Jurkat, Clone E6-1 (cell line): ENCODE measurements around the gene TEF.
"Not testable (repeated sequence)": the region's sequence is repeated elsewhere in the genome, so short reads cannot be mapped to it uniquely, and the experiment has no call there.

Source experiments
- DNase-seq: peaks from one replicate; pipeline ENCODE4 v3.0.0-alpha.2; 2011; ENCODE audit warnings: low read depth, low spot score
- H3K4me3 ChIP-seq: 2 replicates; pipeline ENCODE4 v1.5.1; 2011; ENCODE audit warnings: mild to moderate bottlenecking, low read length, control low read depth, moderate library complexity

TEF gene

DNA sequence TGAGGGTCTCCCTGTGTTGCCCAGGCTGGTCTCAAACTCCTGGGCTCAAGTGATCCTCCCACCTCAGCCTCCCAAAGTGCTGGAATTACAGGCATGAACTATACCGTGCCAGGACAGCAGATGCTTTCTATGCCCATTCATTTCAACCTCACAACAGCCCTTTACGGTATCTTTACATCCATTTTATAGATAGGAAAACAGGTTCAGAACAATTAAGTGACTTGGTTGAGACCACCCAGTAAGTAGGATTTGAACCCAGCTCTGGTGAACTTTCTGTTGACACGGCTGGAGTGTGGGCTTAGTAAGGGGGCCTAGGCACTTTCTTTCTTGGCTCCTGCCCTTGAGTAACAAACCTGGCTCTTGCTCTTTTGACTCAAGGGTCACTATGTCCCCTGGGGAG, 25.7 kb downstream of the TEF start:
- no peak overlapping the region for H3K4me3 ChIP-seq
- DNase-seq: no peak

GRCh38 chr22:41408665-41409064, 26.9 kb downstream of the TEF start:
- DNase-seq: no peak
- no peak overlapping the region for H3K4me3 ChIP-seq

DNA sequence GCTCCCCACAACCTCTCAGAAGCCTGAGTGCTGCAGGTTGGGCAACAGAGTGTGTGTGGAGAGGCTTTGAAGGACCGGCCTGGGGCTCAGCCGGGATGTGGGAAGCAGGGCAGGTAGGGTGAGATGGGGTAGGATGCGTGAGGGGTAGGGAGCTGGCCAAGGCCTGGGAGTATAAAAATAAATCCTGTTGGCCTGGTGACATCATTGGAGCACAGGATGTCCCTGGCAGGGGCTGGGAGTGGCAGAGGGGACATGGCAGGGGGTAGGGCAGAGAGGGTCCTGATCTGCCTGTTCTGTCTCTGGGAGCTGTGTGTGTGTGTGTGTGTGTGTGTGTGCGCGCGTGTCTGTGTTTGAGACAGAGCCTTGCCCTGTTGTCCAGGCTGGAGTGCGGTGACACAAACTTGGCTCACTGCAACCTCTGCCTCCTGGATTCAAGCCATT, 28.6 kb downstream of the TEF start:
- no peak for DNase-seq
- no peak overlapping the region for H3K4me3 ChIP-seq

DNA sequence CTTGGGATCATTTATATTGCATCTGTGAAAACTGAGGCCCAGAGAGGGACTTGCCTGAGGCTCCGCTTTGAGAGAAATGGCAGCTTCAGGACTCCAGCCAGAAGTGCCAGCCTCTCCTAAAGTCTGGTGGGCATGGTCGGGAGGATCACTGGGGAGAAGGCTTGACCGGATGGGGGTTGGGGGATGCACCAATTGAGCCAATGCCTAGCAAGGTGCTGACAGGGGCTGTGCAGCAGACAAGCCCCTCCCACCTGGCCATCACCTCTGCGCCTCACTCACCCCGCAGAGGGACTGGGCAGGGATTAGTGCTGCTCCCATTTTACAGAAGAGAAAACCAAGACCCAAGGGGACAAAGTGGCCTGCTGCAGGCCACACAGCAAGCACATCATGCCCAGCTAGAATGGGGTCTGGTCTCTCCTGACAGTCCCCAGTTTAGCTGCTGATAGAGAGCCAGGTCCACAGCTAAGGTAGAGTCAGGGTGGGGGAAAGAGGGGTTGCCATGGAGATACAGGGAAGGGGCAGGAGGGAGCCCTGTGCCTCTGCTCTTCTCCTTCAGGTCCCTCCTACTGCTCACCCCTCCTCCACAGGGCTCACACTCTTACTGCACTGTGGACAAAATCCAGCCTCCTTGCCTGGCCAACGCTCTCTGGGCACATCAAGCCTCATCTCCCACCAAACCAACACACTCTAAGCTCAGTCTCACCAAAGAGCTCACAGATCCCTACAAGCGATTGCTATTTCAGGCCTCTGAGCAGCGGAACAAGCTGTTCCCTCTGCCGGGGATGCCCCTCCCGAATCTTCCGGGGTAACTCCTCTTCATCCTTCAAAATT, 29.5 kb downstream of the TEF start:
- DNase-seq: no peak
- no peak overlapping the region for H3K4me3 ChIP-seq

GRCh38 chr22:41415554-41415953, 33.8 kb downstream of the TEF start:
- DNase-seq: no peak
- no peak overlapping the region for H3K4me3 ChIP-seq

DNA sequence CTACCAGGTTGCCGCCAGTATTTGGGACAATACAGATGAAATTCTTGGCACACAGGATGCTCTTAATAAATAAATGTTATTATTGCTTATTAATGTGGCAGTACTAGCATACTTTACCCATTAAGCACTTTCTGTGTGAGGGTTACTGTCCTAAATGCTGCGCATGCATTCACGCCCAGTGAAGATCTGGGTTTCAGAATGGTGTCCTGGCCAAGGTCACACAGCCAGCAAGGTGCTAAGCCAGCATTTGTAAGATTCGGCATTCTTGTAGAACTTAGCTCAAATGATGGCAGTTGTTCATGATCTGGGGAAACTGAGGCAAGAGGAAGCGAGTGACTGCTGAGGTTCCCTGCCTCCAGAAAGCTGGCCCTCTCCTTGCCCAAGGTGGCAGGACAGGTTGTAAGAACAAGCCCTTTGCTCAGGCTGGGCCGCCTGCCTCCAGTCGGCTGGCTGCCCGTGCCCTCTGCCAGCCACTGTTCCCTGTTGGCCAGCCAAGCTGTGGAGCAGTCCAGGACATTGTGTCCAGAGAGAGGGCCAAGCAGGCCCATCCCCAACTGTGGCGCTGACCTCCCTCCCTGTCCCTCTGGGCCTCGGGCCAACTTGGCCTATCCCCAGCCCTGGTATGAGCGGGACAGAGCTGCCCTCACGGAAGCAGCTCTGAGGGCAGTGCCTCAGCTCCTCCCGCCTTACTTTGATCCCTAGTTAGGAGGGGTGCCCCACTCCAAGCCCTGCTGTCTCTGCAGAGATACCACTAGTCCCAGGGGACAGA, 36.1 kb downstream of the TEF start:
- no peak for DNase-seq

GRCh38 chr22:41418717-41419116, 37.0 kb downstream of the TEF start:
- no peak for DNase-seq
- H3K4me3 ChIP-seq: no peak overlapping the region

More for the DNA sequence above, 36.1 kb downstream of the TEF start:
- no peak overlapping the region for H3K4me3 ChIP-seq

DNA sequence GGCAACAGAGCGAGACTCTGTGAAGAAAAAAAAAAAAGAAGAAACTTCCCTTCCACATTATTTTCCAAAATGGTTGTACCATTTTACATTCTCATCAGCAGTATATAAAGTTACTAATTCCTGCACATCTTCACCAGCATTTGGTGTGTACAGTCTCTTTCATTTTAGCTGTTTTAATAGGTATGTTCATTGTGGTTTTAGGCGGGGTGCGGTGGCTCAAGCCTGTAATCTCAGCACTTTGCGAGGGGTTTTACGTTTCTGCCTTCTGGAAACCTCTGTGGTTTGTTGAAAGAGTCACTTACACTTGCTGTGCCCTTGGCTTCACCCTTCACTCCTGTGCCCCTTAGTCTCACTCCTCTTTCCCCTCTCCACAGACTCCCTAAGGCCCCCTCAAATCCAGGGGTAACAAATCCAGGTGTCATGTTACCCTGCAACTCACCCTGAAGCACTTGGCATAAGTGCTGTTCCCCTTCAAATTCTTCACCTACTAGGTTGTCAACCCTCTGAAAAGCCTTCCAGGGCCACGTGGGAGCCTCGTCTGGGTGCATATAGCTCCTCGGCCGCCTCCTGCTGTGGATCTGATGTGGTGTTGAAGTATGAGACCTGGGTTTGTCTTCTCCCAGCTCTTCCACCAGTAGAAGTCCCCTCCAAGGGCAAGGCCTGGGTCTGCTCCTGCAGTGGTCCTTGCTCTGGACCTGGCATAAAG, 44.1 kb downstream of the TEF start:
- no peak for DNase-seq
- H3K4me3 ChIP-seq: no peak overlapping the region

GRCh38 chr22:41429232-41429950, 47.6 kb downstream of the TEF start:
- H3K4me3 ChIP-seq: no peak overlapping the region
- no peak for DNase-seq

- no peak overlapping the region for H3K4me3 ChIP-seq
- no peak for DNase-seq
Measured at GRCh38 chr22:41429951-41430332, 48.2 kb downstream of the TEF start.

- DNase-seq: no peak
- H3K4me3 ChIP-seq: no peak overlapping the region
Measured at GRCh38 chr22:41431656-41432055, 49.9 kb downstream of the TEF start.

- not testable (repeated sequence) for H3K4me3 ChIP-seq
Measured at GRCh38 chr22:41433480-41433879, 51.7 kb downstream of the TEF start.

DNA sequence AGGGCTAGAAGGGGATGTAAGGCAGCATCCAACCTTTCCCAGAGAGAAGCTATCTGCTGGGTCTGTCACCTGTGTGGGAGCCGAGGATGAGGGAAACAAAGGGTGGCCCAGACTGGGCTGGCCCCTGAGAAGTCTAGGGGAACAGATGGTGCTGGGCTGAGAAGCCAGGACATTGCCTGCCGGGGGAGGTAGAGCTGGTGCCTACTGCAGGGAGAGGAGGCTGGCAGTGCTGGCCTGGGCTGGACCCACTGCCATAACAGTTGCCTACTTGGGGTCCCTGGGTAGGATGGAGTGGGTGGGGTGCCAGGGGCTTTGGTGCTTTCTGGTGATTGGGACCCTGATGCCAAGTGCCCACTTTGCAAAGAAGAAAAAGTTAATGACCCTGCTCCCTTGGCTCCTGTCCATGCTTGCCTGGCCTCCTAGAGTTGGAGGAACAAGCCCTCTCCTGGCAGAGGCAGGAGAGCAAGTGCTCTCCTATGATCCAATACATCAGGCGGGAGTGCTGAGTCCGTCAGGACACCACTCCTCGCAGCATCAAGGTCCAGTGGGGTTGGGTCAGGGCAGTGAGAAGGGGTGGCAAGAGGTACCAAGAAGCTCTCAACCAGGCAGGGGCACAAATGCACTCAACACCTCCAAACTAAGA, 52.7 kb downstream of the TEF start:
- not testable (repeated sequence) for DNase-seq, H3K4me3 ChIP-seq

More at GRCh38 chr22:41433480-41433879, 51.7 kb downstream of the TEF start:
- not testable (repeated sequence) for DNase-seq

GRCh38 chr22:41435560-41435959, 53.8 kb downstream of the TEF start:
- no peak for DNase-seq

GRCh38 chr22:41436322-41437113, 54.8 kb downstream of the TEF start:
- no peak overlapping the region for H3K4me3 ChIP-seq

More at GRCh38 chr22:41435560-41435959, 53.8 kb downstream of the TEF start:
- H3K4me3 ChIP-seq: no peak overlapping the region

DNA sequence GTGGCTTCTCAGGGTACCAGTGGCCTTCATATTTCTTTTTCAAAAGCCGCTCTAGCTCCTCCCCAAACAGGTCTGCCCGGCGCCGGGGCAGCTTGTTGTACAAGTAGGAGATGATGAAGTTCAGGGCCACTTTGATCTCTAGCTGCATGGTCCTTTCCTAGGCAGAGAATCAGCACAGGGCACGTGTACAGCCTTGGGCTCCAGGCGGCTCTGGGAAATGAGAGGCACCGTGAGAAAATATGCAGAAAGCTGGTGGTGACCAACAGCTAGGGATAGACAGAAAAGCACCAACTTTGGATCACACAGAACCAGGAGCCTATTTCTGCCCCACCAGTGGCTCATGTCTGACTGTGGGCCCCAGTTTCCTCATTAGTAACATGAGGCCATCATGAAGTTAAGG, 55.5 kb downstream of the TEF start:
- H3K4me3 ChIP-seq: no peak overlapping the region
- DNase-seq: no peak

More at GRCh38 chr22:41436322-41437113, 54.8 kb downstream of the TEF start:
- DNase-seq: no peak

- DNase-seq: not testable (repeated sequence)
Measured at GRCh38 chr22:41440511-41440910, 58.8 kb downstream of the TEF start.

DNA sequence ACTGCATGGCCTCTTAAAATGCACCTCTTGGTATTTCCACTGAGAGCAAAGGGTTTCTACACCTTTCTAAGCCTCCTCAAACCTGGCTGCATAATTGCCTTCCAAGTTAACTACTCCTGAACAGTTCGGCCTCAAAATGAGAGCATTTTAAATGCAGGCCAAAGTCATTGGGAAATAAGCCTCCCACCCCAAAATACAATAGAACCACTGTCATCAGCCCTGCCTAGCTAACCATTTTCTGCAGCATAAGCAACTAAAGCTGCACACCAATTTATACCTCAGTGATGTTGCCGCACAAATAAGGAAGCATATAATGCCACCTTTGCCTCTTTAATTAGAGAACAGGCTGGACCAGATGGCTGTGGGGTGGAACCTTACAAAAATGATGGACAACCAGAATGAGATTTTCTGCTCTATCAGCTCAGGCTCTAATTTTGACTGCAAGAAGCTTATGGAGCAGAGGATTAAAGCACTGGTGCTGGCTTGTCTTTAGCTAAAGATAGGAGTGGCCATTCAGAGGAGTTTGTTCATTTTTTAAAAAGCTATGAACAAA, 60.6 kb downstream of the TEF start:
- no peak for DNase-seq
- no peak overlapping the region for H3K4me3 ChIP-seq

More at GRCh38 chr22:41440511-41440910, 58.8 kb downstream of the TEF start:
- not testable (repeated sequence) for H3K4me3 ChIP-seq
